ENCODE results near the gene TRIO.

- TF ChIP-seq CTCF (optimal IDR thresholded peaks at IDR 0.05 in 1 of 3, IDR thresholded peaks at IDR 0.05 in 1 of 3, conservative IDR thresholded peaks at IDR 0.05 in 1 of 3; ENCODE audit: extremely low read depth in 1 of 3, insufficient read depth in 2 of 3, low read length in 3 of 3) (no peak), EZH2 (IDR thresholded peaks at IDR 0.05; ENCODE audit: low read length) (no peak)
Observed at GRCh38 chr5:14415024-14415697, 272.0 kb downstream of the TRIO start.

Measured in keratinocyte (primary cell).